Right lobe of liver (tissue), 4 donors: Measurements from ENCODE around the gene EEF2K.

Experiments
- CTCF ChIP-seq, 4 donors: fragments of 200-600 bp in 3 of 4; fragments of 450-650 bp in 1 of 4; IDR thresholded peaks; one replicate each; pipeline versions ENCODE4 v1.5.1 to v1.8.0; 2016 to 2022; ENCODE audit warnings: antibody characterized with exemption in 4 of 4, mild to moderate bottlenecking in 2 of 4
- POLR2A ChIP-seq: fragments of 450-650 bp; IDR thresholded peaks from one replicate; pipeline ENCODE4 v1.6.1; 2017; ENCODE audit warnings: antibody characterized with exemption, mild to moderate bottlenecking
- donor health status: DM: no; HTN: no; CAD: no.
- donor health status: DM: no; HTN: no; CAD: no.
- donor health status: DM: no; HTN: yes; CAD: no.

DNA sequence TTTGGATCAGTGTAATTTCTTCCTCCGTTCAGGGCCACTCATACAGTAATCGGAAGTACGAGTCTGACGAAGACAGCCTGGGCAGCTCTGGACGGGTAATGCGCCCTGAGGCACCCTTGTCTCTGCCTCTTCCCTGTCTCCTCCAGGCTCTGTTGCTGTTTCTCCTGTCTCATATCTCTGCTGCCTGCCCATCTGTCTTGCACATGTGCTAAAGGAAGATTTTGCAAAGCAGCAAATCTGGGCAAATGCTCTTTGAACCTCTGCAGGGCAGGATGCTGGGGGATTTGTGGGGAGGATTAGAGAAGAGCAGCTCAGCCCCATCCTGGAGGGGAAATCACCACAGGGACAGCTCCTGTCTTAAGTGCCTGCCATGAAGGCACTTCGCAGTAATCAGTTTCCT, 58.7 kb downstream of the EEF2K start:
- TF ChIP-seq CTCF (IDR thresholded peaks at IDR 0.05): no peak
- no peak for TF ChIP-seq POLR2A
